Stimulated activated naive B cell treated with anti-CD40 and anti-IgM and Interleukin-4, amounts not matched to agents 10 μg/mL and 1 μg/mL and 100 μg/mL, for 72 hours (primary cell): ENCODE measurements around the gene ALDOB.
A peak's percentile ranks its signal among the peaks of the same experiment; 100 is the strongest.
"Not testable (repeated sequence)": the region's sequence is repeated elsewhere in the genome, so short reads cannot be mapped to it uniquely, and the experiment has no call there.

Experiments
- ATAC-seq, 2 donors: fragments of 150-1000 bp; cut with Tn5 transposase; replicated peaks; 2 replicates each; pipeline ENCODE4 v1.10.0; 2021; ENCODE audit warnings: moderate library complexity in 1 of 2
- DNase-seq: peaks from one replicate; pipeline ENCODE4 v3.0.0; 2021
- H3K27ac Mint-ChIP-seq: one replicate; pipeline ENCODE4 v1.8.0; 2022; ENCODE audit warnings: mild to moderate bottlenecking, mixed read lengths
- H3K27me3 Mint-ChIP-seq, 2 donors: one replicate each; pipeline ENCODE4 v1.8.0; 2022; ENCODE audit warnings: mixed read lengths in 2 of 2
- H3K36me3 Mint-ChIP-seq, 2 donors: one replicate each; pipeline ENCODE4 v1.8.0; 2022; ENCODE audit warnings: mixed read lengths in 2 of 2, mild to moderate bottlenecking in 1 of 2
- H3K4me1 Mint-ChIP-seq, 2 donors: one replicate each; pipeline ENCODE4 v1.8.0; 2022; ENCODE audit warnings: mixed read lengths in 2 of 2, mild to moderate bottlenecking in 1 of 2
- H3K4me3 Mint-ChIP-seq, 2 donors: one replicate each; pipeline ENCODE4 v1.8.0; 2022; ENCODE audit warnings: mild to moderate bottlenecking in 2 of 2, mixed read lengths in 2 of 2, moderate library complexity in 1 of 2
- H3K9me3 Mint-ChIP-seq, 2 donors: one replicate each; pipeline ENCODE4 v1.8.0; 2022; ENCODE audit warnings: mixed read lengths in 2 of 2, mild to moderate bottlenecking in 1 of 2

Gene ALDOB

GRCh38 chr9:101399643-101399970 lies 36.0 kb downstream of the ALDOB start:
- Mint-ChIP-seq H3K36me3 (peaks cover 51 to 61% of the 10 kb centered on the region in 2 donors), H3K4me1 (peaks cover 34 to 62% of the 10 kb centered on the region in 2 donors)
- ATAC-seq, result no peak

GRCh38 chr9:101398930-101399642 lies 36.5 kb downstream of the ALDOB start:
- DNase-seq (no peak), ATAC-seq (peak; percentile 4 to 10)
- H3K27me3 Mint-ChIP-seq, result no peaks in the 10 kb centered on the region
- peaks cover 10 to 11% of the 10 kb centered on the region in 2 donors for H3K9me3 Mint-ChIP-seq
- peak overlapping the region; percentile 98 for H3K27ac Mint-ChIP-seq
- peaks cover 37 to 68% of the 10 kb centered on the region in 2 donors for H3K4me1 Mint-ChIP-seq
- peaks cover 53 to 61% of the 10 kb centered on the region in 2 donors for H3K36me3 Mint-ChIP-seq
- H3K4me3 Mint-ChIP-seq, result peak overlapping the region; percentile 95 to 96

More at GRCh38 chr9:101399643-101399970, 36.0 kb downstream of the ALDOB start:
- no peak overlapping the region for H3K27ac Mint-ChIP-seq
- no peaks in the 10 kb centered on the region for H3K27me3 Mint-ChIP-seq
- peak overlapping the region; percentile 95 to 96 for H3K4me3 Mint-ChIP-seq
- H3K9me3 Mint-ChIP-seq, result peaks cover 8 to 10% of the 10 kb centered on the region in 2 donors
- no peak for DNase-seq

GRCh38 chr9:101398068-101398929 lies 37.3 kb downstream of the ALDOB start, which contains the start of the genes MRPL50 and ZNF189:
MRPL50 (minus strand) TSS chr9:101398618; CDS start chr9:101398592, 26 bp downstream.
ZNF189 (plus strand) TSS chr9:101398851; CDS start chr9:101399157, 306 bp downstream.
- Mint-ChIP-seq H3K4me1 (peaks cover 35 to 67% of the 10 kb centered on the region in 2 donors), H3K36me3 (peaks cover 52 to 60% of the 10 kb centered on the region in 2 donors), H3K27ac (peak within 1 kb of the TSS; percentile 98), H3K27me3 (no peaks in the 10 kb centered on the region), H3K4me3 (peak within 1 kb of the TSS; percentile 95 to 96), H3K9me3 (peaks cover 6 to 8% of the 10 kb centered on the region in 2 donors)
- ATAC-seq (peak; percentile 96 to 98), DNase-seq (peak; percentile 97)

GRCh38 chr9:101397746-101398067 lies 37.9 kb downstream of the ALDOB start:
- H3K36me3 Mint-ChIP-seq, result peaks cover 51 to 60% of the 10 kb centered on the region in 2 donors
- H3K9me3 Mint-ChIP-seq, result peaks cover 8 to 11% of the 10 kb centered on the region in 2 donors
- ATAC-seq, result no peak
- peak overlapping the region; percentile 95 to 96 for H3K4me3 Mint-ChIP-seq
- H3K4me1 Mint-ChIP-seq, result peaks cover 35 to 67% of the 10 kb centered on the region in 2 donors
- peak overlapping the region; percentile 98 for H3K27ac Mint-ChIP-seq
- H3K27me3 Mint-ChIP-seq, result no peaks in the 10 kb centered on the region
- DNase-seq, result no peak

- Mint-ChIP-seq H3K27me3 (no peaks in the 10 kb centered on the region), H3K27ac (no peak overlapping the region), H3K4me1 (peaks cover 26 to 68% of the 10 kb centered on the region in 2 donors), H3K9me3 (peaks cover 12 to 13% of the 10 kb centered on the region in 2 donors), H3K36me3 (peaks cover 49 to 61% of the 10 kb centered on the region in 2 donors), H3K4me3 (no peak overlapping the region)
- no peak for DNase-seq
- ATAC-seq, result no peak
Measured at GRCh38 chr9:101394687-101395086, 40.9 kb downstream of the ALDOB start.

- ATAC-seq (no peak), DNase-seq (no peak)
- Mint-ChIP-seq H3K27ac (no peak overlapping the region), H3K4me3 (no peak overlapping the region), H3K9me3 (peaks cover 12 to 13% of the 10 kb centered on the region in 2 donors), H3K27me3 (no peaks in the 10 kb centered on the region), H3K36me3 (peaks cover 52 to 63% of the 10 kb centered on the region in 2 donors), H3K4me1 (peaks cover 26 to 64% of the 10 kb centered on the region in 2 donors)
Measured at GRCh38 chr9:101393135-101393534, 42.4 kb downstream of the ALDOB start.

GRCh38 chr9:101388507-101388993 lies 47.0 kb downstream of the ALDOB start:
- no peak for ATAC-seq
- H3K9me3 Mint-ChIP-seq, result peaks cover 14 to 19% of the 10 kb centered on the region in 2 donors
- no peak for DNase-seq
- no peak overlapping the region for H3K4me3 Mint-ChIP-seq
- peaks cover 40 to 54% of the 10 kb centered on the region in 2 donors for H3K36me3 Mint-ChIP-seq
- H3K27ac Mint-ChIP-seq, result no peak overlapping the region
- peaks cover 16 to 29% of the 10 kb centered on the region in 2 donors for H3K4me1 Mint-ChIP-seq
- no peaks in the 10 kb centered on the region for H3K27me3 Mint-ChIP-seq

- H3K27ac Mint-ChIP-seq, result peak overlapping the region; percentile 14
- no peaks in the 10 kb centered on the region for H3K27me3 Mint-ChIP-seq
- peaks cover 36 to 50% of the 10 kb centered on the region in 2 donors for H3K36me3 Mint-ChIP-seq
- H3K9me3 Mint-ChIP-seq, result peaks cover 12 to 16% of the 10 kb centered on the region in 2 donors
- DNase-seq (no peak), ATAC-seq (peak; percentile 76 to 86)
- H3K4me3 Mint-ChIP-seq, result no peak overlapping the region
- peaks cover 14 to 26% of the 10 kb centered on the region in 2 donors for H3K4me1 Mint-ChIP-seq
Measured at GRCh38 chr9:101387871-101388506, 47.6 kb downstream of the ALDOB start.

- Mint-ChIP-seq H3K36me3 (peaks cover 14 to 21% of the 10 kb centered on the region in 2 donors), H3K27ac (peak within 1 kb of the TSS; percentile 47)
- H3K4me3 Mint-ChIP-seq, ATAC-seq, H3K9me3 Mint-ChIP-seq, H3K4me1 Mint-ChIP-seq, H3K27me3 Mint-ChIP-seq, DNase-seq: not testable (repeated sequence)
Measured at GRCh38 chr9:101384873-101385536, 50.6 kb downstream of the ALDOB start, which contains the start of gene BAAT. BAAT (minus strand) TSS chr9:101385006; CDS start chr9:101371404, 13,602 bp downstream.

GRCh38 chr9:101383361-101383760 lies 52.2 kb downstream of the ALDOB start:
- ATAC-seq (no peak), DNase-seq (no peak)
- Mint-ChIP-seq H3K27ac (no peak overlapping the region), H3K4me3 (no peak overlapping the region), H3K4me1 (peaks cover 0 to 2% of the 10 kb centered on the region in 2 donors), H3K9me3 (peaks cover 8 to 10% of the 10 kb centered on the region in 2 donors), H3K36me3 (peaks cover 13 to 20% of the 10 kb centered on the region in 2 donors), H3K27me3 (no peaks in the 10 kb centered on the region)

- Mint-ChIP-seq H3K4me3 (no peak overlapping the region), H3K9me3 (peaks cover 15 to 16% of the 10 kb centered on the region in 2 donors), H3K27me3 (peaks cover 6 to 9% of the 10 kb centered on the region in 2 donors), H3K27ac (no peak overlapping the region), H3K36me3 (peaks cover 9 to 20% of the 10 kb centered on the region in 2 donors), H3K4me1 (no peaks in the 10 kb centered on the region)
- ATAC-seq, result no peak
- no peak for DNase-seq
Measured at GRCh38 chr9:101381833-101382342, 53.7 kb downstream of the ALDOB start.

- ATAC-seq (no peak), DNase-seq (no peak)
- H3K36me3 Mint-ChIP-seq, result peaks cover 9 to 20% of the 10 kb centered on the region in 2 donors
- H3K9me3 Mint-ChIP-seq, result peaks cover 15 to 16% of the 10 kb centered on the region in 2 donors
- H3K4me3 Mint-ChIP-seq, result no peak overlapping the region
- H3K27me3 Mint-ChIP-seq, result peaks cover 7 to 14% of the 10 kb centered on the region in 2 donors
- H3K27ac Mint-ChIP-seq, result no peak overlapping the region
- H3K4me1 Mint-ChIP-seq, result no peaks in the 10 kb centered on the region
Measured at GRCh38 chr9:101381118-101381517, 54.5 kb downstream of the ALDOB start.

- peaks cover 12 to 18% of the 10 kb centered on the region in 2 donors for H3K27me3 Mint-ChIP-seq
- no peak overlapping the region for H3K27ac Mint-ChIP-seq
- DNase-seq (no peak), ATAC-seq (no peak)
- no peaks in the 10 kb centered on the region for H3K4me1 Mint-ChIP-seq
- no peak overlapping the region for H3K4me3 Mint-ChIP-seq
- peaks cover 11 to 13% of the 10 kb centered on the region in 2 donors for H3K9me3 Mint-ChIP-seq
- peaks cover 7 to 13% of the 10 kb centered on the region in 2 donors for H3K36me3 Mint-ChIP-seq
Measured at GRCh38 chr9:101380295-101380694, 55.3 kb downstream of the ALDOB start.
